Endothelial cell (in vitro differentiated cells): ENCODE results near the gene ENSA. TPM values are rescaled to one million over a fixed set of nuclear protein-coding genes. Genes with fewer than 3 reads are reported as not detected.

ENCODE experiments used
- total RNA-seq: library from RNA; stranded (reverse); fragmentation: NEBNext Ultra II Directional; extraction: Animal tissue kit (Norgen Biotek cat#: 25700); gene quantifications from one replicate; pipeline ENCODE4 v1.2.1, GENCODE V29; 2021; ENCODE audit not compliant: unreplicated experiment

Gene ENSA
- total RNA-seq, 1 donor from 2014 or later: 200 TPM

Other genes with a start within 250 kb of the ENSA start
- 16.6 TPM for gene TARS2, start 142.2 kb downstream of the ENSA start, total RNA-seq
- 637 TPM for gene ECM1, start 121.5 kb downstream of the ENSA start, total RNA-seq
- 1.2 TPM for gene FALEC, start 113.9 kb downstream of the ENSA start, total RNA-seq
- gene ADAMTSL4, start 80.2 kb downstream of the ENSA start, total RNA-seq: 0.36 TPM
- 193 TPM for gene MCL1, start 50.0 kb downstream of the ENSA start, total RNA-seq
- 21.5 TPM for gene GOLPH3L, start 67.5 kb upstream of the ENSA start, total RNA-seq
- gene HORMAD1, start 91.3 kb upstream of the ENSA start, total RNA-seq: not detected
- gene CTSS, start 136.2 kb upstream of the ENSA start, total RNA-seq: 0.33 TPM
- 110 TPM for gene CTSK, start 178.6 kb upstream of the ENSA start, total RNA-seq
- gene ARNT, start 247.0 kb upstream of the ENSA start, total RNA-seq: 40.3 TPM